Neural crest cell (in vitro differentiated cells): ENCODE results near the gene HOXC9. TPM values are rescaled to one million over a fixed set of nuclear protein-coding genes. Genes with fewer than 3 reads are reported as not detected.

ENCODE experiments used
- DNase-seq: peaks from one replicate; pipeline ENCODE4 v3.0.0; 2021; ENCODE audit warnings: low read depth, mixed read lengths, low spot score
- H3K27ac Mint-ChIP-seq: one replicate; pipeline ENCODE4 v1.8.0; 2021; ENCODE audit warnings: mild to moderate bottlenecking, mixed read lengths; ENCODE audit not compliant: unreplicated experiment
- H3K27me3 Mint-ChIP-seq: 2 replicates; pipeline ENCODE4 v1.8.0; 2021; ENCODE audit warnings: low read depth, mild to moderate bottlenecking, mixed read lengths
- H3K36me3 Mint-ChIP-seq: 2 replicates; pipeline ENCODE4 v1.8.0; 2021; ENCODE audit warnings: low read depth, mild to moderate bottlenecking, mixed read lengths
- H3K4me1 Mint-ChIP-seq: 2 replicates; pipeline ENCODE4 v1.8.0; 2021; ENCODE audit warnings: mixed read lengths
- H3K4me3 Mint-ChIP-seq: one replicate; pipeline ENCODE4 v1.8.0; 2021; ENCODE audit warnings: mild to moderate bottlenecking, mixed read lengths
- H3K9me3 Mint-ChIP-seq: 2 replicates; pipeline ENCODE4 v1.8.0; 2021; ENCODE audit warnings: mixed read lengths
- total RNA-seq: library from RNA; stranded (reverse); gene quantifications from 2 replicates; pipeline ENCODE4 v1.2.1, GENCODE V29; 2021
- TF ChIP-seq, protein P1 (sequence below): fragments of 200-600 bp; sonication (generic); conservative IDR thresholded peaks from 2 replicates; pipeline ENCODE4 v1.5.0; 2021; ENCODE audit warnings: antibody characterized with exemption, mild to moderate bottlenecking

The HOXC9 gene
- total RNA-seq, 1 donor from 2014 or later: 6.3 TPM

DNA sequence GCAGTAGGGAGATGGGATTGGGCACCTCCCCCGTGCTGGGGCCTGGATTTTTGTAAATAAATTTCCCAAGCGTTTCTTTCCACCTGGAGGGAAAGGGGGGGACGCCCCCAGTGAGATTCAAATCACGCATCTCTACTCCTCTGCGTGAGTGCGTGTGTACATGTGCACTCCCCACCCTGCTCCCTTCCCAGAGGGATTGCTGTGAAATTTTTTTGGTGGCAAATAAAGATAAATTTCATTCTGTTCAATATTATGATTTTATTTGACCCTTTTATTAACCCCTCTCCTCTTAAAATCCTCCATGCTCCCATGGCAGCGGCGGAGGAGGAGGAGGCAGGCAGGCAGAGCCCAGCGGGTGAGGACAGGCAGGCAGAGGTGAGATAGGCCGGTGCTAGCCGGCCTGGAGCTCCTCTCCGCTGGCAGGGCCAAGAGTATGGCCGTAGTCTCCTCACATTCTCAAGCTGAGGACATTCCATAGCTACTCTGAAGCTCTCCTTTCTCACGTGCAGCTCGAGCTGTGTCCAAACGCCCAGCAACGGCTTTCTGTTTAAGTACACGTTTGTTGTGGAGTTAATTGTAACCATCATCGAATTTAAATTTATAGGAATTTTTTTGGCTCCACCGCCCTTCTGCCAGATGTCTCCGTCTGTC is 23.7 kb upstream of the HOXC9 start:
- Mint-ChIP-seq H3K4me3 (no peak overlapping the region), H3K36me3 (peaks cover 7% of the 10 kb centered on the region), H3K4me1 (no peaks in the 10 kb centered on the region), H3K27ac (no peak overlapping the region), H3K27me3 (peaks cover 98% of the 10 kb centered on the region), H3K9me3 (no peaks in the 10 kb centered on the region)
- no peak for DNase-seq
- TF ChIP-seq, protein P1, sequence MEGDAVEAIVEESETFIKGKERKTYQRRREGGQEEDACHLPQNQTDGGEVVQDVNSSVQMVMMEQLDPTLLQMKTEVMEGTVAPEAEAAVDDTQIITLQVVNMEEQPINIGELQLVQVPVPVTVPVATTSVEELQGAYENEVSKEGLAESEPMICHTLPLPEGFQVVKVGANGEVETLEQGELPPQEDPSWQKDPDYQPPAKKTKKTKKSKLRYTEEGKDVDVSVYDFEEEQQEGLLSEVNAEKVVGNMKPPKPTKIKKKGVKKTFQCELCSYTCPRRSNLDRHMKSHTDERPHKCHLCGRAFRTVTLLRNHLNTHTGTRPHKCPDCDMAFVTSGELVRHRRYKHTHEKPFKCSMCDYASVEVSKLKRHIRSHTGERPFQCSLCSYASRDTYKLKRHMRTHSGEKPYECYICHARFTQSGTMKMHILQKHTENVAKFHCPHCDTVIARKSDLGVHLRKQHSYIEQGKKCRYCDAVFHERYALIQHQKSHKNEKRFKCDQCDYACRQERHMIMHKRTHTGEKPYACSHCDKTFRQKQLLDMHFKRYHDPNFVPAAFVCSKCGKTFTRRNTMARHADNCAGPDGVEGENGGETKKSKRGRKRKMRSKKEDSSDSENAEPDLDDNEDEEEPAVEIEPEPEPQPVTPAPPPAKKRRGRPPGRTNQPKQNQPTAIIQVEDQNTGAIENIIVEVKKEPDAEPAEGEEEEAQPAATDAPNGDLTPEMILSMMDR: no peak

DNA sequence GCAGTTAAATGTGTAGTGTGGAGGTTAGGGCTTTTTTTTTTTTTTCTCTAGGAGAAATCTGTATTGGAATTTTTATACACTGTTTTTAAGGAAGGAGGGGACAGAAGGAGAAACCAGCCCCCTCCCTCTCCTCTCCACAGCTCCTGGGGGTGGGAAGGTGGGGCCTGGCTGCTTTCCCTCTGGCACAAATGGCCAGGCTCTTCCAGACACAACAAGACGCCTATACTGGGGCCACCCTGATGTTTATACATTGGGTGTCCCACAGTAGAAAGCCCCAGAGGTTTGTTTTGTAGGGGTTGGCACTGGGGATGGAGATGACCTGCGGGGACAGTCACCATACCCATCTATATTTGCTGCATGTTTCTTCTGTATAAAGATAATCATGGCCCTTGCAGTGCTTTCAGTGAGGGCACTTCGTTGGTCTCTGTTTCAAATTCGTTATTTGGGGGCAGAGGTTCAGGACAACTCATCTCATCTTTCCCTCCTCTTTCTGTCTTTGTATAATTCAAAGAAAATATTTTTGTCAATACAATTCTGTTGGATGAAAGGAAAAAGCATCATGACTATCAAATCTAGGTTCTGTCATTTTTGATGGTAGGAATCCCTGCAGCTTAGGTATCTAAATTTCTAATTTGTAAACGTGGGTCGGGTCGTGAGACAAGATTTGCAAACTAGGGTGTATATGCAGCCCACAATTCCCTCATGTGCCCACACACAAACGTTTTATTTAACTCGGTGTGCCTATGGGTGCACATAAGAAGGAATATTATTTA is 23.0 kb upstream of the HOXC9 start:
- no peaks in the 10 kb centered on the region for H3K4me1 Mint-ChIP-seq
- no peak overlapping the region for H3K27ac Mint-ChIP-seq
- TF ChIP-seq, protein P1: no peak

DNA sequence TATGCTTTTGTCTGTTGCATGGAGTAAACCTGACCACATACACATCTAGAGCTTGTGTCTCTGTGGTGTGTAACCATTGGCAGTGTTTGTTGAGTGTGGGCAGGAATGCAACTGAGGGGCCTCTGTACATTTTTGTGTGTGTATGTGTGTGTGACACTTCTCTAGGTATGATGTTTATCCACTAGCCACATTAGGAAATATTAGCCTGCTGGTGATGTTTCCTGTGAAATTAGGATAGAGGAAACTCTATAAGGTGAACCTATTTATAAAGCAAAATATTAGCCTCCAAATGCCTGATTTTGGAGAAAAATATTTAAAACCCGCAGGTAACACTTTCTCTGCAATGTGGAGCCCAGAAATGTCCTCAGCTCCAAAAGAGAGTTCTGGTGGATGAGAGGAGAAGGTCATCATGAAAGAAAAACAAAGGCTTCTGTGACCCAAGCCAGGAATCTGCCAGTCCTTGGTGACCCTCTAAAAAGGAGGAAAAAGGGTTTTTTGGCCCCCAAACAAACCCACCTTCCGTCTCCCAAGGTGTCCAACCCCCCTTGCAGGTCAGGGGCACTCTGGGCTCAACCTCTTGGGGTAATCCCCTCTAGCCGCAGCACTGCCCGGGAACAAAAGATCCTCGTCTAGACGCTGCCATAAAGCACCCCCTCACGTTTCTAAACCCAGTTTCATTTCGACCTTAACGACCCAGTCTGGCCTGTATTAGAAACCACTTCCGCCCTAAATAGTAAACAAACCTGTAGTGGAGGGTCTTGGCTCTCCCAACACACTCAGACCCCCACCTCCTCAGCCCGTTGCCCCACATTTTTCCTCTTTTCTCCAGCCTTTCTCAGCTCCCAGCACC is 22.1 kb upstream of the HOXC9 start:
- H3K27me3 Mint-ChIP-seq: peaks cover 98% of the 10 kb centered on the region
- no peak for DNase-seq
- H3K4me1 Mint-ChIP-seq: no peaks in the 10 kb centered on the region
- no peak overlapping the region for H3K4me3 Mint-ChIP-seq
- H3K36me3 Mint-ChIP-seq: peaks cover 7% of the 10 kb centered on the region
- H3K9me3 Mint-ChIP-seq: no peaks in the 10 kb centered on the region
- no peak overlapping the region for H3K27ac Mint-ChIP-seq
- TF ChIP-seq, protein P1: no peak

More for the DNA sequence above, 23.0 kb upstream of the HOXC9 start:
- no peak for DNase-seq
- H3K27me3 Mint-ChIP-seq: peaks cover 98% of the 10 kb centered on the region
- no peaks in the 10 kb centered on the region for H3K9me3 Mint-ChIP-seq
- H3K36me3 Mint-ChIP-seq: peaks cover 7% of the 10 kb centered on the region
- H3K4me3 Mint-ChIP-seq: no peak overlapping the region

DNA sequence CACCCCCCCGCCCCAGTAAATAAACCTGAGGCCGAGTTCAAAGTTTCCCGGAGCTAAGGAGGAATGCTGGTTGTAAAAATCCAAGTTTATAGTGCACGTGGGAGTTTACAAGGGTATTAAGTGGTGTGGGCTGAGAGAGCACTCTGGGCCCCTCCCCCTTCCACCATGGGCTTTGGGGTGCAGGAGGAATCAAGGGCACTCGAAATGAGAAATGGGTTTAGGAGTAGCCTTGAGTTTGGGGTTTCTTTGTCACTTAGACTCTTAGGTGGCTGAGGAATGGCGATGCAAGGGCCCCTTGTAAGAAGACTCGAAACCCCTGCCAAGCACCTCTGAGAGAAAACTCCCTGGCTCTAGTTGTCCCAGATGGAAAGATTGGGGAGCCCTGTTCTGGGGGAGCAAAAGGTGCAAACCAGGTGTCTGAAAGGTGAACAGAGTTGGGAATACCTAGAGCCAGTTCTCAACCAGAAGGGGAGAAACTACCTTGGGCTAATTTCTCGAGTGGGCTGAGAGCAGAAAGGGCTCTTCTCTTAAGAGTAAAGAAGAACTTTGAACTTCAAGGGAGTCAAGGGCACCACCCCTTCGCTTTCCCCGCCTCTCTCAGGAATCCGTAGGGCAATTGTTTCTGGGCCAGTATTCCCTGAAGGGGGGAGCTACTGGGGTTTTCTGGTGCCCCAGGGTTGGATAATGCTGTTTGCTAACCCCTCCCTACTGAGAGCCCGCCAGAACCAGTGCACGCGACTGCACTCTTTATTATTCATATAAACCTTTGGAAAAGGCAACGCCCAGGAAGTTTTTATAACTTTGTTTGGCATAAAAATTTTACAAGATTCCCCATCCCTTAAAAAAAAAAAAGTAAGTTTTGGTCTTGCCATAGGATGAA is 21.2 kb upstream of the HOXC9 start:
- no peaks in the 10 kb centered on the region for H3K9me3 Mint-ChIP-seq
- peaks cover 100% of the 10 kb centered on the region for H3K27me3 Mint-ChIP-seq
- no peak for DNase-seq
- H3K36me3 Mint-ChIP-seq: peaks cover 5% of the 10 kb centered on the region
- no peaks in the 10 kb centered on the region for H3K4me1 Mint-ChIP-seq
- TF ChIP-seq, protein P1: no peak
- H3K27ac Mint-ChIP-seq: no peak overlapping the region
- H3K4me3 Mint-ChIP-seq: no peak overlapping the region
